ENCODE data around the gene TERC. TPM values are rescaled to one million over a fixed set of nuclear protein-coding genes. Genes with fewer than 3 reads are reported as not detected.

The TERC gene
- total and polyA plus RNA-seq, 10 of the 15 experiments (the other 5 are each of a cell fraction or from before 2014, with no cell fraction given), result 0.43 to 125 (median 6.2) TPM; not detected in 4

DNA sequence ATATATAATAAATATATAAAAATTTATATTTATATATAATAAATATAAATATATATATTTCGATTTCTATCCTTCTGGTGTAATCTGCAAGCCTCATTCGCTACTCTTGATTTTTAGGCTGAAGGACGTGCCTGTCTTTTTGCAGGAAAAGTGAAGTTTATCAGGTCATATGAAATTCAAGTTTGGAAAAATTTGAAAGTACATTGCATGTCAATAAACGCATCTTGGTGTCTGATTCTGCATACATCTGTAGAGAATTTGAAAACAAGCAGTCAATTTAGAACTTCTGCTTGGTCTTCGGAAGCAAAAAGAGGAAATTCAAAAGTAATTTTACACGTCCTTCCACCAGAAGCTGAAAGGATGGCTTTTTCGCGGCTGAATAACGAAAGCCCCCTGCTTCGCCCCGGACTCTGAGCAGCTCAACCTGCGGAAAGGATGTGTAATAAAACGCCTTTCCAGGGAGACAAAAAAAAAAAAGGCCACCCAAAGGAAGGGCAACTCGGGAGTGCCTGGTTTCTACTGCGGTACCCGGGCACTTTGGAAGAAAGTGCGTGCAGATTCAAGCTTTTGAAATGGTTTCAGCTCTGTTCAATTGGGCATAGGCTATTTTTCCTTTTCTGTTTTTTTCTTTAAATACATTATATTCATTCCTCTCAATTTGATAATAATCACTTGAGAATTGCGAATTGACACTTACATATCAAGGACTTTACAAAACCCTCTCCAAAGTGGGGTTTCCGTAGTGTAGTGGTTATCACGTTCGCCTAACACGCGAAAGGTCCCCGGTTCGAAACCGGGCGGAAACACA is 6.8 kb upstream of the TERC start (continued):
- TF ChIP-seq, protein P1, sequence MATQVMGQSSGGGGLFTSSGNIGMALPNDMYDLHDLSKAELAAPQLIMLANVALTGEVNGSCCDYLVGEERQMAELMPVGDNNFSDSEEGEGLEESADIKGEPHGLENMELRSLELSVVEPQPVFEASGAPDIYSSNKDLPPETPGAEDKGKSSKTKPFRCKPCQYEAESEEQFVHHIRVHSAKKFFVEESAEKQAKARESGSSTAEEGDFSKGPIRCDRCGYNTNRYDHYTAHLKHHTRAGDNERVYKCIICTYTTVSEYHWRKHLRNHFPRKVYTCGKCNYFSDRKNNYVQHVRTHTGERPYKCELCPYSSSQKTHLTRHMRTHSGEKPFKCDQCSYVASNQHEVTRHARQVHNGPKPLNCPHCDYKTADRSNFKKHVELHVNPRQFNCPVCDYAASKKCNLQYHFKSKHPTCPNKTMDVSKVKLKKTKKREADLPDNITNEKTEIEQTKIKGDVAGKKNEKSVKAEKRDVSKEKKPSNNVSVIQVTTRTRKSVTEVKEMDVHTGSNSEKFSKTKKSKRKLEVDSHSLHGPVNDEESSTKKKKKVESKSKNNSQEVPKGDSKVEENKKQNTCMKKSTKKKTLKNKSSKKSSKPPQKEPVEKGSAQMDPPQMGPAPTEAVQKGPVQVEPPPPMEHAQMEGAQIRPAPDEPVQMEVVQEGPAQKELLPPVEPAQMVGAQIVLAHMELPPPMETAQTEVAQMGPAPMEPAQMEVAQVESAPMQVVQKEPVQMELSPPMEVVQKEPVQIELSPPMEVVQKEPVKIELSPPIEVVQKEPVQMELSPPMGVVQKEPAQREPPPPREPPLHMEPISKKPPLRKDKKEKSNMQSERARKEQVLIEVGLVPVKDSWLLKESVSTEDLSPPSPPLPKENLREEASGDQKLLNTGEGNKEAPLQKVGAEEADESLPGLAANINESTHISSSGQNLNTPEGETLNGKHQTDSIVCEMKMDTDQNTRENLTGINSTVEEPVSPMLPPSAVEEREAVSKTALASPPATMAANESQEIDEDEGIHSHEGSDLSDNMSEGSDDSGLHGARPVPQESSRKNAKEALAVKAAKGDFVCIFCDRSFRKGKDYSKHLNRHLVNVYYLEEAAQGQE (IDR thresholded peaks at IDR 0.05; ENCODE audit: low read depth, low read length), result no peak
- peak; percentile 24 to 34; a peak in 1 of 4 replicates for TF ChIP-seq IKZF2 (IDR thresholded peaks at IDR 0.05)
- TF ChIP-seq, protein P2, sequence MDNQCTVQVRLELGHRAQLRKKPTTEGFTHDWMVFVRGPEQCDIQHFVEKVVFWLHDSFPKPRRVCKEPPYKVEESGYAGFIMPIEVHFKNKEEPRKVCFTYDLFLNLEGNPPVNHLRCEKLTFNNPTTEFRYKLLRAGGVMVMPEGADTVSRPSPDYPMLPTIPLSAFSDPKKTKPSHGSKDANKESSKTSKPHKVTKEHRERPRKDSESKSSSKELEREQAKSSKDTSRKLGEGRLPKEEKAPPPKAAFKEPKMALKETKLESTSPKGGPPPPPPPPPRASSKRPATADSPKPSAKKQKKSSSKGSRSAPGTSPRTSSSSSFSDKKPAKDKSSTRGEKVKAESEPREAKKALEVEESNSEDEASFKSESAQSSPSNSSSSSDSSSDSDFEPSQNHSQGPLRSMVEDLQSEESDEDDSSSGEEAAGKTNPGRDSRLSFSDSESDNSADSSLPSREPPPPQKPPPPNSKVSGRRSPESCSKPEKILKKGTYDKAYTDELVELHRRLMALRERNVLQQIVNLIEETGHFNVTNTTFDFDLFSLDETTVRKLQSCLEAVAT (IDR thresholded peaks at IDR 0.05), result no peak
- no peak for TF ChIP-seq MYC (IDR thresholded peaks at IDR 0.05; ENCODE audit: insufficient read depth, insufficient read length, insufficient replicate concordance, low read length, severe bottlenecking)
- no peak for TF ChIP-seq SMAD5 (IDR thresholded peaks at IDR 0.05; ENCODE audit: low read depth)
- TF ChIP-seq, protein P3, sequence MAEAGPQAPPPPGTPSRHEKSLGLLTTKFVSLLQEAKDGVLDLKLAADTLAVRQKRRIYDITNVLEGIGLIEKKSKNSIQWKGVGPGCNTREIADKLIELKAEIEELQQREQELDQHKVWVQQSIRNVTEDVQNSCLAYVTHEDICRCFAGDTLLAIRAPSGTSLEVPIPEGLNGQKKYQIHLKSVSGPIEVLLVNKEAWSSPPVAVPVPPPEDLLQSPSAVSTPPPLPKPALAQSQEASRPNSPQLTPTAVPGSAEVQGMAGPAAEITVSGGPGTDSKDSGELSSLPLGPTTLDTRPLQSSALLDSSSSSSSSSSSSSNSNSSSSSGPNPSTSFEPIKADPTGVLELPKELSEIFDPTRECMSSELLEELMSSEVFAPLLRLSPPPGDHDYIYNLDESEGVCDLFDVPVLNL (IDR thresholded peaks at IDR 0.05; ENCODE audit: low read depth, low read length), result no peak
- TF ChIP-seq TCF3 (IDR thresholded peaks at IDR 0.05; ENCODE audit: borderline replicate concordance, insufficient read depth, low read depth, low read length), result no peak
- TF ChIP-seq ETV6 (conservative IDR thresholded peaks at IDR 0.05 in 1 of 2, IDR thresholded peaks at IDR 0.05 in 1 of 2; ENCODE audit: borderline replicate concordance in 1 of 2, low read depth in 1 of 2), result no peak
- no peak for TF ChIP-seq HDAC2 (IDR thresholded peaks at IDR 0.05)
- peak; percentile 90 for TF ChIP-seq TARDBP (IDR thresholded peaks at IDR 0.05; ENCODE audit: borderline replicate concordance)
- TF ChIP-seq, protein P4, sequence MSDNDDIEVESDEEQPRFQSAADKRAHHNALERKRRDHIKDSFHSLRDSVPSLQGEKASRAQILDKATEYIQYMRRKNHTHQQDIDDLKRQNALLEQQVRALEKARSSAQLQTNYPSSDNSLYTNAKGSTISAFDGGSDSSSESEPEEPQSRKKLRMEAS (IDR thresholded peaks at IDR 0.05; ENCODE audit: low read depth, low read length), result no peak
- peak; percentile 97 for TF ChIP-seq SREBF2 (IDR thresholded peaks at IDR 0.05; ENCODE audit: low read length)
- no peak for TF ChIP-seq ZNF274 (IDR thresholded peaks at IDR 0.05; ENCODE audit: insufficient read depth, insufficient read length)
- TF ChIP-seq SMAD1 (IDR thresholded peaks at IDR 0.05; ENCODE audit: low read depth, partially characterized antibody), result no peak
- TF ChIP-seq HDGF (IDR thresholded peaks at IDR 0.05), result no peak
- TF ChIP-seq EZH2 (IDR thresholded peaks at IDR 0.05; ENCODE audit: borderline replicate concordance, control insufficient read depth, low read depth, low read length), result no peak
- TF ChIP-seq, protein P5, sequence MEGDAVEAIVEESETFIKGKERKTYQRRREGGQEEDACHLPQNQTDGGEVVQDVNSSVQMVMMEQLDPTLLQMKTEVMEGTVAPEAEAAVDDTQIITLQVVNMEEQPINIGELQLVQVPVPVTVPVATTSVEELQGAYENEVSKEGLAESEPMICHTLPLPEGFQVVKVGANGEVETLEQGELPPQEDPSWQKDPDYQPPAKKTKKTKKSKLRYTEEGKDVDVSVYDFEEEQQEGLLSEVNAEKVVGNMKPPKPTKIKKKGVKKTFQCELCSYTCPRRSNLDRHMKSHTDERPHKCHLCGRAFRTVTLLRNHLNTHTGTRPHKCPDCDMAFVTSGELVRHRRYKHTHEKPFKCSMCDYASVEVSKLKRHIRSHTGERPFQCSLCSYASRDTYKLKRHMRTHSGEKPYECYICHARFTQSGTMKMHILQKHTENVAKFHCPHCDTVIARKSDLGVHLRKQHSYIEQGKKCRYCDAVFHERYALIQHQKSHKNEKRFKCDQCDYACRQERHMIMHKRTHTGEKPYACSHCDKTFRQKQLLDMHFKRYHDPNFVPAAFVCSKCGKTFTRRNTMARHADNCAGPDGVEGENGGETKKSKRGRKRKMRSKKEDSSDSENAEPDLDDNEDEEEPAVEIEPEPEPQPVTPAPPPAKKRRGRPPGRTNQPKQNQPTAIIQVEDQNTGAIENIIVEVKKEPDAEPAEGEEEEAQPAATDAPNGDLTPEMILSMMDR (IDR thresholded peaks at IDR 0.05 in 2 of 3, conservative IDR thresholded peaks at IDR 0.05 in 1 of 3; ENCODE audit: control insufficient read depth in 2 of 3, extremely low read depth in 1 of 3, insufficient read depth in 1 of 3, low read depth in 3 of 3, low read length in 3 of 3), result no peak
- TF ChIP-seq FOXK2 (IDR thresholded peaks at IDR 0.05), result no peak
- TF ChIP-seq KAT2A (conservative IDR thresholded peaks at IDR 0.05; ENCODE audit: control insufficient read depth, low read depth, low read length), result no peak
- no peak for TF ChIP-seq PAX8 (IDR thresholded peaks at IDR 0.05)
- no peak for TF ChIP-seq POLR2A (IDR thresholded peaks at IDR 0.05; ENCODE audit: low read depth, low read length)
- no peak for TF ChIP-seq SIX5 (IDR thresholded peaks at IDR 0.05; ENCODE audit: low read depth, low read length, severe bottlenecking)

All from GM12878 (cell line).